CD4-positive, CD25-positive, alpha-beta regulatory T cell (primary cell): ENCODE data around the gene MRPL44. TPM values are rescaled to one million over a fixed set of nuclear protein-coding genes. Genes with fewer than 3 reads are reported as not detected.
"Not testable (repeated sequence)": the region's sequence is repeated elsewhere in the genome, so short reads cannot be mapped to it uniquely, and the experiment has no call there.

Source experiments
- ATAC-seq, 2 donors: fragments of 150-1000 bp; cut with Tn5 transposase; one replicate each; pipeline ENCODE4 v1.10.0; 2021; ENCODE audit warnings: low read depth in 2 of 2, moderate number of reproducible peaks in 2 of 2, moderate library complexity in 1 of 2
- DNase-seq, 3 donors: peaks; one replicate each; pipeline versions ENCODE4 v3.0.0 to v3.0.0-alpha.2; 2012 to 2022; ENCODE audit warnings: mixed read lengths in 1 of 3
- H3K27ac ChIP-seq: one replicate; pipeline ENCODE4 v1.7.0; 2013; ENCODE audit warnings: mild to moderate bottlenecking, low read length; ENCODE audit not compliant: insufficient read depth, poor library complexity, severe bottlenecking
- H3K27me3 ChIP-seq: one replicate; pipeline ENCODE4 v1.7.0; 2013; ENCODE audit warnings: low read length; ENCODE audit not compliant: control insufficient read depth, insufficient read depth
- H3K36me3 ChIP-seq: one replicate; pipeline ENCODE4 v1.7.0; 2013; ENCODE audit warnings: mild to moderate bottlenecking, low read length, moderate library complexity; ENCODE audit not compliant: control insufficient read depth, insufficient read depth
- H3K4me1 ChIP-seq: 2 replicates; pipeline ENCODE4 v1.7.0; 2013; ENCODE audit warnings: mild to moderate bottlenecking, low read length; ENCODE audit not compliant: insufficient read depth, control insufficient read depth, poor library complexity, severe bottlenecking
- H3K4me3 ChIP-seq: one replicate; pipeline ENCODE4 v1.7.0; 2013; ENCODE audit warnings: low read depth, mild to moderate bottlenecking, low read length, moderate library complexity
- H3K9me3 ChIP-seq, 2 experiments: 1 replicate in 1 of 2; 2 replicates in 1 of 2; pipeline ENCODE4 v1.7.0; 2013; ENCODE audit warnings: low read length in 2 of 2, mild to moderate bottlenecking in 1 of 2, moderate library complexity in 1 of 2; ENCODE audit not compliant: control insufficient read depth in 2 of 2
- H3K27ac Mint-ChIP-seq, 3 donors: one replicate each; pipeline ENCODE4 v1.8.0; 2020 to 2022; ENCODE audit warnings: mild to moderate bottlenecking in 3 of 3, mixed read lengths in 3 of 3, moderate library complexity in 2 of 3
- H3K27me3 Mint-ChIP-seq: one replicate; pipeline ENCODE4 v1.8.0; 2022; ENCODE audit warnings: mild to moderate bottlenecking, mixed read lengths
- H3K36me3 Mint-ChIP-seq: one replicate; pipeline ENCODE4 v1.8.0; 2020; ENCODE audit warnings: mixed read lengths
- H3K4me1 Mint-ChIP-seq, 4 donors: one replicate each; pipeline ENCODE4 v1.8.0; 2020 to 2022; ENCODE audit warnings: mixed read lengths in 4 of 4, mild to moderate bottlenecking in 1 of 4
- H3K4me3 Mint-ChIP-seq, 4 donors: one replicate each; pipeline ENCODE4 v1.8.0; 2020 to 2022; ENCODE audit warnings: mild to moderate bottlenecking in 4 of 4, mixed read lengths in 4 of 4, moderate library complexity in 3 of 4
- H3K9me3 Mint-ChIP-seq, 7 donors: one replicate each; pipeline ENCODE4 v1.8.0; 2020 to 2022; ENCODE audit warnings: mixed read lengths in 7 of 7, mild to moderate bottlenecking in 3 of 7, moderate library complexity in 2 of 7
- polyA plus RNA-seq, 4 donors: library from polyadenylated mRNA; unstranded; fragments of 300-500 nt; fragmentation: Illumina TruSeq; gene quantifications; one replicate each; pipeline ENCODE4 v1.2.3, GENCODE V29; 2021
- total RNA-seq: library from RNA; stranded (reverse); gene quantifications from one replicate; pipeline ENCODE4 v1.2.3, GENCODE V29; 2022

Gene MRPL44
- total and polyA plus RNA-seq, 5 donors from 2014 or later, result 27.4 to 46.5 (median 38.4) TPM

DNA sequence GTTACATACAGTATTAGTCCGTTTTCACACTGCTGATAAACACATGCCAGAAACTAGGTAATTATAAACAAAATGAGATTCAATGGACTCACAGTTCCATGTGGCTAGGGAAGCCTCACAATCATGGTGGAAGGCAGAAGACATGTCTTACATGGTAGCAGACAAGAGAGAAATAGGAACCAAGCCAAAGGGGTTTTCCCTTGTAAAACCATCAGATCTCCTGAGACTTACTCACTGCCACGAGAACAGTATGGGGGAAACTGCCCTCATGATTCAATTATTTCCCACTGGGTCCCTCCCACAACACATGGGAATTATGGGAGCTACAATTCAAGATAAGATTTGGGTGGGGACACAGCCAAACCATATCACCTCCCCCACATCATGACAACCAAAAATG is 17.8 kb upstream of the MRPL44 start:
- H3K36me3 ChIP-seq, H3K4me3 ChIP-seq, ATAC-seq, H3K27me3 ChIP-seq, H3K27ac ChIP-seq, H3K27ac Mint-ChIP-seq, H3K27me3 Mint-ChIP-seq, H3K9me3 Mint-ChIP-seq, DNase-seq, H3K9me3 ChIP-seq: not testable (repeated sequence)
- H3K4me1 Mint-ChIP-seq, result peaks cover 28 to 82% (median 66%) of the 10 kb centered on the region in 4 donors
- H3K36me3 Mint-ChIP-seq, result peaks cover 10% of the 10 kb centered on the region
- peak overlapping the region in 1 of 4 donors; percentile 50 for H3K4me3 Mint-ChIP-seq
- peaks cover 49% of the 10 kb centered on the region for H3K4me1 ChIP-seq

GRCh38 chr2:223941579-223942277 is 15.5 kb upstream of the MRPL44 start:
- H3K27me3 Mint-ChIP-seq, result peaks cover 5% of the 10 kb centered on the region
- ATAC-seq, result peak; percentile 36 to 41
- no peaks in the 10 kb centered on the region for H3K36me3 ChIP-seq
- H3K4me3 Mint-ChIP-seq, result peak overlapping the region; percentile 66 to 87 (median 76)
- H3K9me3 Mint-ChIP-seq, result peaks cover 0 to 3% (median 2%) of the 10 kb centered on the region in 7 donors
- DNase-seq, result peak in 2 of 3 donors; percentile 21 to 89
- H3K4me3 ChIP-seq, result peak overlapping the region; percentile 43
- peaks cover 55% of the 10 kb centered on the region for H3K4me1 ChIP-seq
- H3K4me1 Mint-ChIP-seq, result peaks cover 29 to 72% (median 59%) of the 10 kb centered on the region in 4 donors
- H3K36me3 Mint-ChIP-seq, result peaks cover 10% of the 10 kb centered on the region
- H3K27ac Mint-ChIP-seq, result peak overlapping the region; percentile 7 to 90 (median 72)
- H3K27me3 ChIP-seq, result no peaks in the 10 kb centered on the region
- H3K27ac ChIP-seq, result no peak overlapping the region
- no peaks in the 10 kb centered on the region for H3K9me3 ChIP-seq

- peaks cover 41% of the 10 kb centered on the region for H3K4me1 ChIP-seq
- H3K27ac ChIP-seq, result no peak overlapping the region
- ATAC-seq, result no peak
- Mint-ChIP-seq H3K9me3 (peaks cover 0 to 3% (median 2%) of the 10 kb centered on the region in 7 donors), H3K4me1 (peaks cover 25 to 64% (median 49%) of the 10 kb centered on the region in 4 donors), H3K36me3 (peaks cover 10% of the 10 kb centered on the region), H3K4me3 (peak overlapping the region; percentile 91 to 95 (median 92)), H3K27me3 (peaks cover 5% of the 10 kb centered on the region), H3K27ac (peak overlapping the region; percentile 80 to 86 (median 81))
- no peaks in the 10 kb centered on the region for H3K27me3 ChIP-seq
- H3K4me3 ChIP-seq, result peak overlapping the region; percentile 65
- no peaks in the 10 kb centered on the region for H3K9me3 ChIP-seq
- no peaks in the 10 kb centered on the region for H3K36me3 ChIP-seq
- peak in 1 of 3 donors; percentile 15 for DNase-seq
These were observed 14.1 kb upstream of the MRPL44 start for GRCh38 chr2:223943135-223943534.

GRCh38 chr2:223943561-223944008 is 13.7 kb upstream of the MRPL44 start:
- H3K4me3 ChIP-seq, result peak overlapping the region; percentile 65

GRCh38 chr2:223944166-223944702 is 13.0 kb upstream of the MRPL44 start:
- peak overlapping the region; percentile 91 to 95 (median 92) for H3K4me3 Mint-ChIP-seq
- peaks cover 21 to 62% (median 45%) of the 10 kb centered on the region in 4 donors for H3K4me1 Mint-ChIP-seq
- peaks cover 10% of the 10 kb centered on the region for H3K36me3 Mint-ChIP-seq
- ATAC-seq (no peak), DNase-seq (peak; percentile 23 to 41 (median 30))
- peaks cover 0 to 3% (median 2%) of the 10 kb centered on the region in 7 donors for H3K9me3 Mint-ChIP-seq
- peaks cover 33% of the 10 kb centered on the region for H3K4me1 ChIP-seq
- H3K36me3 ChIP-seq, result no peaks in the 10 kb centered on the region
- no peaks in the 10 kb centered on the region for H3K9me3 ChIP-seq
- H3K27ac ChIP-seq, result peak overlapping the region; percentile 55
- peak overlapping the region; percentile 65 for H3K4me3 ChIP-seq
- peak overlapping the region; percentile 81 to 92 (median 91) for H3K27ac Mint-ChIP-seq
- H3K27me3 ChIP-seq, result no peaks in the 10 kb centered on the region
- peaks cover 5% of the 10 kb centered on the region for H3K27me3 Mint-ChIP-seq

More at GRCh38 chr2:223943561-223944008, 13.7 kb upstream of the MRPL44 start:
- no peak for DNase-seq
- H3K4me3 Mint-ChIP-seq, result peak overlapping the region; percentile 91 to 95 (median 92)
- Histone ChIP-seq H3K4me1 (peaks cover 37% of the 10 kb centered on the region), H3K9me3 (no peaks in the 10 kb centered on the region), H3K36me3 (no peaks in the 10 kb centered on the region), H3K27ac (no peak overlapping the region), H3K27me3 (no peaks in the 10 kb centered on the region)
- H3K9me3 Mint-ChIP-seq, result peaks cover 0 to 3% (median 2%) of the 10 kb centered on the region in 7 donors
- ATAC-seq, result no peak
- peaks cover 23 to 62% (median 47%) of the 10 kb centered on the region in 4 donors for H3K4me1 Mint-ChIP-seq
- peak overlapping the region; percentile 26 to 91 (median 81) for H3K27ac Mint-ChIP-seq
- peaks cover 10% of the 10 kb centered on the region for H3K36me3 Mint-ChIP-seq
- H3K27me3 Mint-ChIP-seq, result peaks cover 5% of the 10 kb centered on the region

GRCh38 chr2:223944703-223945531 is 12.3 kb upstream of the MRPL44 start, which contains the start of gene WDFY1:
WDFY1 (minus strand) TSS chr2:223945335; CDS start chr2:223945284, 51 bp downstream.
- Mint-ChIP-seq H3K27me3 (peaks cover 5% of the 10 kb centered on the region), H3K36me3 (peaks cover 3% of the 10 kb centered on the region), H3K27ac (peak within 1 kb of the TSS; percentile 83 to 95 (median 92)), H3K9me3 (peaks cover 0 to 3% (median 0%) of the 10 kb centered on the region in 7 donors), H3K4me3 (peak within 1 kb of the TSS; percentile 91 to 95 (median 92)), H3K4me1 (peaks cover 24 to 61% (median 44%) of the 10 kb centered on the region in 4 donors)
- no peaks in the 10 kb centered on the region for H3K9me3 ChIP-seq
- no peaks in the 10 kb centered on the region for H3K36me3 ChIP-seq
- H3K27ac ChIP-seq, result peak within 1 kb of the TSS; percentile 55
- DNase-seq (peak; percentile 60 to 91 (median 77)), ATAC-seq (peak; percentile 92)
- no peaks in the 10 kb centered on the region for H3K27me3 ChIP-seq
- peak within 1 kb of the TSS; percentile 87 for H3K4me3 ChIP-seq
- peaks cover 39% of the 10 kb centered on the region for H3K4me1 ChIP-seq

- DNase-seq, result no peak
- peaks cover 3% of the 10 kb centered on the region for H3K36me3 Mint-ChIP-seq
These were observed 11.5 kb upstream of the MRPL44 start for GRCh38 chr2:223945755-223946154.

More at GRCh38 chr2:223945755-223946154, 11.5 kb upstream of the MRPL44 start:
- Histone ChIP-seq H3K27me3 (no peaks in the 10 kb centered on the region), H3K36me3 (no peaks in the 10 kb centered on the region), H3K9me3 (no peaks in the 10 kb centered on the region), H3K4me3 (peak overlapping the region; percentile 87), H3K27ac (no peak overlapping the region), H3K4me1 (peaks cover 41% of the 10 kb centered on the region)
- Mint-ChIP-seq H3K4me3 (peak overlapping the region; percentile 78 to 92 (median 90)), H3K27me3 (peaks cover 5% of the 10 kb centered on the region), H3K9me3 (peaks cover 0 to 3% (median 0%) of the 10 kb centered on the region in 7 donors), H3K27ac (peak overlapping the region; percentile 76 to 95 (median 83)), H3K4me1 (peaks cover 27 to 63% (median 46%) of the 10 kb centered on the region in 4 donors)
- no peak for ATAC-seq
